Psoas muscle (tissue), 8 donors: ENCODE data around the gene NOL8. TPM values are rescaled to one million over a fixed set of nuclear protein-coding genes. Genes with fewer than 3 reads are reported as not detected.

Experiments
- ATAC-seq, 4 donors: fragments of 200-7000 bp; cut with Tn5 transposase; one replicate each; pipeline ENCODE4 v1.9.1; 2020; ENCODE audit warnings: moderate library complexity in 3 of 4, mild to moderate bottlenecking in 2 of 4
- DNase-seq, 2 donors: peaks; one replicate each; pipeline ENCODE4 v3.0.0-alpha.2; 2020
- H3K27ac ChIP-seq: fragments of 200-600 bp; one replicate; pipeline ENCODE4 v1.8.0; 2022
- H3K27me3 ChIP-seq, 3 donors: fragments of 200-600 bp in 1 of 3; one replicate each; pipeline versions ENCODE4 v1.6.1 to v1.8.0; 2013 to 2022; ENCODE audit warnings: low read length in 2 of 3, mild to moderate bottlenecking in 2 of 3, moderate library complexity in 1 of 3; ENCODE audit not compliant: insufficient read depth in 3 of 3
- H3K36me3 ChIP-seq, 2 donors: fragments of 200-600 bp in 1 of 2; one replicate each; pipeline versions ENCODE4 v1.6.1 to v1.8.0; 2013 to 2022; ENCODE audit warnings: low read depth in 1 of 2, mild to moderate bottlenecking in 1 of 2, moderate library complexity in 1 of 2; ENCODE audit not compliant: insufficient read depth in 1 of 2
- H3K4me1 ChIP-seq: fragments of 200-600 bp; one replicate; pipeline ENCODE4 v1.8.0; 2022
- H3K4me3 ChIP-seq: fragments of 200-600 bp; one replicate; pipeline ENCODE4 v1.8.0; 2022; ENCODE audit warnings: mild to moderate bottlenecking
- H3K9me3 ChIP-seq: fragments of 200-600 bp; one replicate; pipeline ENCODE4 v1.8.0; 2022
- CTCF ChIP-seq: fragments of 200-600 bp; IDR thresholded peaks from one replicate; pipeline ENCODE4 v1.8.0; 2022; ENCODE audit warnings: antibody characterized with exemption
- WGBS, 3 donors: extraction: QIAGEN DNeasy Blood & Tissue Kit; methylation state at CpG; one replicate each; pipeline versions ENCODE4 v1.1.6 to v1.1.7; 2013; 5-methylcytosine and 5-hydroxymethylcytosine counted together
- intact Hi-C, 2 donors: fragments of 100-400 bp; cut with DNase I; formaldehyde crosslinking; loops; one replicate each; pipeline versions ENCODE4 v1.11.0 to v1.14.2; 2022
- polyA plus RNA-seq, 3 donors: library from polyadenylated mRNA; stranded (reverse); fragments of 200-250 nt; gene quantifications; one replicate each; pipeline ENCODE4 v1.2.3, GENCODE V29; 2013
- total RNA-seq, 4 donors: library from RNA; stranded (reverse); fragmentation: NEBNext Ultra II Directional in 2 of 4; extraction: Animal tissue kit (Norgen Biotek cat#: 25700) in 2 of 4; gene quantifications; one replicate each; pipeline versions ENCODE4 v1.2.1 to v1.2.4, GENCODE V29; 2021 to 2023
- donor health status: healthy with polysubstance abuse.
- donor health status: DM: no; HTN: no; CAD: no; lungs with moderate emphysema.
- donor health status: Bipolar disorder and iron deficiency.
- donor health status: healthy.
- donor health status: DM: yes; HTN: yes; CAD: no.
- donor health status: DM: no; HTN: no; CAD: no.
- donor health status: DM: no; HTN: no; CAD: no.
- donor health status: DM: yes; HTN: yes; CAD: no.

The NOL8 gene
- total and polyA plus RNA-seq, 7 donors, result 11.2 to 29.4 (median 17.4) TPM

GRCh38 chr9:92359394-92359995 lies 34.3 kb upstream of the NOL8 start:
- WGBS, 3 donors, result 79 to 90% (median 89%) methylated on average over 2 of the region's 2 CpGs
- DNase-seq (no peak), ATAC-seq (no peak)
- Histone ChIP-seq H3K4me3 (no peak overlapping the region), H3K4me1 (no peaks in the 10 kb centered on the region), H3K27ac (no peak overlapping the region), H3K36me3 (no peaks in the 10 kb centered on the region), H3K9me3 (peaks cover 17% of the 10 kb centered on the region), H3K27me3 (no peaks in the 10 kb centered on the region)
- TF ChIP-seq CTCF, result no peak
- intact Hi-C loops, result no loop called here

GRCh38 chr9:92353051-92353450 lies 27.9 kb upstream of the NOL8 start:
- Histone ChIP-seq H3K36me3 (peaks cover 0 to 7% of the 10 kb centered on the region in 2 donors), H3K27ac (no peak overlapping the region), H3K4me1 (no peaks in the 10 kb centered on the region), H3K4me3 (no peak overlapping the region), H3K9me3 (peaks cover 17% of the 10 kb centered on the region), H3K27me3 (no peaks in the 10 kb centered on the region)
- intact Hi-C loops, result no loop called here
- 93 to 97% (median 96%) methylated on average over 6 of the region's 6 CpGs for WGBS, 3 donors
- no peak for TF ChIP-seq CTCF
- DNase-seq (no peak), ATAC-seq (no peak)

GRCh38 chr9:92350740-92351133 lies 25.6 kb upstream of the NOL8 start:
- Histone ChIP-seq H3K27ac (peak overlapping the region; percentile 10), H3K4me3 (no peak overlapping the region), H3K27me3 (no peaks in the 10 kb centered on the region), H3K4me1 (no peaks in the 10 kb centered on the region), H3K9me3 (peaks cover 3% of the 10 kb centered on the region), H3K36me3 (peaks cover 0 to 15% of the 10 kb centered on the region in 2 donors)
- ATAC-seq (no peak), DNase-seq (no peak)
- TF ChIP-seq CTCF, result no peak
- intact Hi-C loops, result no loop called here

GRCh38 chr9:92349771-92350739 lies 24.9 kb upstream of the NOL8 start:
- peaks cover 0 to 15% of the 10 kb centered on the region in 2 donors for H3K36me3 ChIP-seq
- H3K9me3 ChIP-seq, result peaks cover 2% of the 10 kb centered on the region
- TF ChIP-seq CTCF, result no peak
- H3K27me3 ChIP-seq, result no peaks in the 10 kb centered on the region
- H3K4me1 ChIP-seq, result no peaks in the 10 kb centered on the region
- 45 to 63% (median 57%) methylated on average over 7 of the region's 7 CpGs for WGBS, 3 donors
- no peak overlapping the region for H3K4me3 ChIP-seq
- no peak for ATAC-seq
- intact Hi-C loops, result loop anchor here in 1 of 2 donors (5.0 kb wide), 1 partner anchor 282 kb away; no protein-coding TSS in a partner anchor
- no peak for DNase-seq
- H3K27ac ChIP-seq, result peak overlapping the region; percentile 33
